Measurements from ENCODE around the gene PDK2.
A peak's percentile ranks its signal among the peaks of the same experiment; 100 is the strongest.

PDK2 gene

GRCh38 chr17:50076221-50076590 is 18.9 kb upstream of the PDK2 start:
- Histone ChIP-seq H3K27ac (no peak overlapping the region), H3K9ac (no peak overlapping the region), H3K79me2 (ENCODE audit: insufficient read depth, low read depth) (no peaks in the 10 kb centered on the region), H3K27me3 (ENCODE audit: insufficient read depth, low read depth) (no peaks in the 10 kb centered on the region), H3K36me3 (ENCODE audit: insufficient read depth) (no peaks in the 10 kb centered on the region), H3K4me2 (no peak overlapping the region), H3K4me1 (ENCODE audit: low read depth, poor library complexity, severe bottlenecking) (peaks cover 20% of the 10 kb centered on the region), H2AFZ (ENCODE audit: low read depth) (no peak overlapping the region), H4K20me1 (ENCODE audit: insufficient read depth) (no peaks in the 10 kb centered on the region), H3K4me3 (IDR thresholded peaks at IDR 0.05; ENCODE audit: insufficient read depth, low read depth, low read length) (no peak overlapping the region)
- TF ChIP-seq, protein P1, sequence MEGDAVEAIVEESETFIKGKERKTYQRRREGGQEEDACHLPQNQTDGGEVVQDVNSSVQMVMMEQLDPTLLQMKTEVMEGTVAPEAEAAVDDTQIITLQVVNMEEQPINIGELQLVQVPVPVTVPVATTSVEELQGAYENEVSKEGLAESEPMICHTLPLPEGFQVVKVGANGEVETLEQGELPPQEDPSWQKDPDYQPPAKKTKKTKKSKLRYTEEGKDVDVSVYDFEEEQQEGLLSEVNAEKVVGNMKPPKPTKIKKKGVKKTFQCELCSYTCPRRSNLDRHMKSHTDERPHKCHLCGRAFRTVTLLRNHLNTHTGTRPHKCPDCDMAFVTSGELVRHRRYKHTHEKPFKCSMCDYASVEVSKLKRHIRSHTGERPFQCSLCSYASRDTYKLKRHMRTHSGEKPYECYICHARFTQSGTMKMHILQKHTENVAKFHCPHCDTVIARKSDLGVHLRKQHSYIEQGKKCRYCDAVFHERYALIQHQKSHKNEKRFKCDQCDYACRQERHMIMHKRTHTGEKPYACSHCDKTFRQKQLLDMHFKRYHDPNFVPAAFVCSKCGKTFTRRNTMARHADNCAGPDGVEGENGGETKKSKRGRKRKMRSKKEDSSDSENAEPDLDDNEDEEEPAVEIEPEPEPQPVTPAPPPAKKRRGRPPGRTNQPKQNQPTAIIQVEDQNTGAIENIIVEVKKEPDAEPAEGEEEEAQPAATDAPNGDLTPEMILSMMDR (conservative IDR thresholded peaks at IDR 0.05; ENCODE audit: low read depth, low read length), result no peak

DNA sequence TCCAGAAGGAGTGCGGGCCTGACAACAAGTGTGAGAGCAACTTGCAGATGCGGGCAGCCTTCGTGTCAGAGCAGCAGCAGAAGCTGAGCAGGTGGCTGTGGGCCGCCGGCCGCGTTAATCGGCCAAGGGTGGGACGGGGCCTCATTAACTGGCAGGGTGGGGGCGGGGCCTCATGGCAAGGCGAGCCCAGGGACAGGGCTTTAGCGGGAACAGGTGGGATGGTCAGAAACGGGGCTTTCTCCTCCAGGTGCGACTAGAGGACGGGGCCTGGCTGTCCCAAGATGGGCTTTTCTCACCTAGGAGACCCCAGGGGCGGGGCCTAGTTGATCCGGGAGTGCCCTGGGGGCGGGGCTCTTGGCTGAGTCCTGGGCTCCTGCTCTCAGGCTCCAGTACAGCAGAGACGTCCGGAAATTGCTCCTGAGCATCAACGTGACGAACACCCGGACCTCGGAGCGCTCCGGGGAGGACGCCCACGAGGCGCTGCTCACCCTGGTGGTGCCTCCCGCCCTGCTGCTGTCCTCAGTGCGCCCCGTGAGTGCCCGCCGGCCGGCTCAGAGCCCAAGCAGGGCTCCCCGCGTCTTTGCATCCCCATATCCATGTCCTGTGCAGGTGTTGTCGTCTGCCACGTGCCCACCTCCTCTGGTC is 18.4 kb upstream of the PDK2 start:
- Histone ChIP-seq H3K27me3 (ENCODE audit: insufficient read depth, low read depth) (no peaks in the 10 kb centered on the region), H3K4me3 (IDR thresholded peaks at IDR 0.05; ENCODE audit: insufficient read depth, low read depth, low read length) (no peak overlapping the region), H3K27ac (no peak overlapping the region), H3K4me2 (no peak overlapping the region), H4K20me1 (ENCODE audit: insufficient read depth) (no peaks in the 10 kb centered on the region), H2AFZ (ENCODE audit: low read depth) (no peak overlapping the region), H3K36me3 (ENCODE audit: insufficient read depth) (no peaks in the 10 kb centered on the region), H3K9ac (no peak overlapping the region), H3K79me2 (ENCODE audit: insufficient read depth, low read depth) (no peaks in the 10 kb centered on the region), H3K4me1 (ENCODE audit: low read depth, poor library complexity, severe bottlenecking) (peaks cover 26% of the 10 kb centered on the region)
- TF ChIP-seq, protein P1 (conservative IDR thresholded peaks at IDR 0.05; ENCODE audit: low read depth, low read length), result no peak

- Histone ChIP-seq H3K4me3 (IDR thresholded peaks at IDR 0.05; ENCODE audit: insufficient read depth, low read depth, low read length) (no peak overlapping the region), H3K9ac (no peak overlapping the region), H2AFZ (ENCODE audit: low read depth) (no peak overlapping the region), H3K4me2 (no peak overlapping the region), H3K36me3 (ENCODE audit: insufficient read depth) (no peaks in the 10 kb centered on the region), H3K27ac (no peak overlapping the region), H3K79me2 (ENCODE audit: insufficient read depth, low read depth) (no peaks in the 10 kb centered on the region), H4K20me1 (ENCODE audit: insufficient read depth) (no peaks in the 10 kb centered on the region), H3K4me1 (ENCODE audit: low read depth, poor library complexity, severe bottlenecking) (peaks cover 26% of the 10 kb centered on the region), H3K27me3 (ENCODE audit: insufficient read depth, low read depth) (no peaks in the 10 kb centered on the region)
- TF ChIP-seq, protein P1 (conservative IDR thresholded peaks at IDR 0.05; ENCODE audit: low read depth, low read length), result no peak
These were observed 16.7 kb upstream of the PDK2 start for GRCh38 chr17:50078430-50078829.

DNA sequence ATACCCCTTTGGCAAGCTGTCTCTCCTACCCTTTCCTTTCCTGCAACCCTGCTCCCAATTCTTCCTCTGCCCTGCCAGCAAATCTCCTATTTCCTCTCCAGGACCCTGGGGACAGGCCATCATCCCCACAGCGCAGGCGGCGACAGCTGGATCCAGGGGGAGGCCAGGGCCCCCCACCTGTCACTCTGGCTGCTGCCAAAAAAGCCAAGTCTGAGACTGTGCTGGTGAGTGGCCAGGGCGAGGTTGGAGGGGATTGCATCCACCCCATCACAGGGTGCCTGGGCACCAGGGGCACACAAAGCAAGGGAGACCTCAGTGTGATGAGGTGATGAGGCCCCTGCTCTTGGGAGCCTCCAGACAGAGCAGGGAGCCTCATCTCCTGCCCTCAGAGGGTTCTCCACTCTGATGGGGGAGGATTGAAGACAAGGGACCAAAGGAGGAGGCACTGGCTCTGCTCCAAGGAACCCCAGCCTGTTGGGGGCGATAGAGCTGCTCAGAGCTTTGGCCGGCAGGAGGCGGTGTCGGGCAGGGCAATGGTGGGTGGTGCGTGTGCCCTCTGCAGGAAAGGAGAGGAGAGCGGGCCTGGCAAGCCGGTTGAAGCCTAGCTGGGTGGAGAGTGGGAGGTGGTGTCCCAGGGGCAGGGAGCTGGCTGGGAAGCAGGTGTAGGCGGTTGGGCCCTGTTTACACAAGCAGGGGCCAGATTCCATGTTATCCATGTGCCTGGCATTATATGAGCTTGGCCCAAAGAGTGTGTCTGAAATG is 15.6 kb upstream of the PDK2 start:
- H3K9ac ChIP-seq, result no peak overlapping the region
- H4K20me1 ChIP-seq (ENCODE audit: insufficient read depth), result no peaks in the 10 kb centered on the region
- H3K4me2 ChIP-seq, result no peak overlapping the region; the same call in 1 of the 2 replicates
- H3K27ac ChIP-seq, result no peak overlapping the region
- no peaks in the 10 kb centered on the region for H3K79me2 ChIP-seq (ENCODE audit: insufficient read depth, low read depth)
- H3K4me1 ChIP-seq (ENCODE audit: low read depth, poor library complexity, severe bottlenecking), result peaks cover 26% of the 10 kb centered on the region
- H3K27me3 ChIP-seq (ENCODE audit: insufficient read depth, low read depth), result no peaks in the 10 kb centered on the region
- H3K4me3 ChIP-seq (IDR thresholded peaks at IDR 0.05; ENCODE audit: insufficient read depth, low read depth, low read length), result no peak overlapping the region
- no peak overlapping the region for H2AFZ ChIP-seq (ENCODE audit: low read depth)
- no peaks in the 10 kb centered on the region for H3K36me3 ChIP-seq (ENCODE audit: insufficient read depth)
- TF ChIP-seq, protein P1 (conservative IDR thresholded peaks at IDR 0.05; ENCODE audit: low read depth, low read length), result 0 out of 2 replicates have a peak, but pooled peaks have one; percentile 14
